Measurements from ENCODE around the gene ARHGAP12. TPM values are rescaled to one million over a fixed set of nuclear protein-coding genes. Genes with fewer than 3 reads are reported as not detected.

Gene ARHGAP12
- total and polyA plus RNA-seq, 8 donors, result 25.5 to 40.4 (median 37.3) TPM

GRCh38 chr10:31936086-31936485 lies 7.5 kb upstream of the ARHGAP12 start:
- Histone ChIP-seq H3K27ac (no peak overlapping the region), H3K4me1 (peaks cover 0 to 13% of the 10 kb centered on the region in 2 donors), H3K36me3 (no peaks in the 10 kb centered on the region), H3K9me3 (no peaks in the 10 kb centered on the region), H3K4me3 (no peak overlapping the region), H3K27me3 (no peaks in the 10 kb centered on the region)
- ATAC-seq (no peak), DNase-seq (no peak)
- TF ChIP-seq, protein P1, sequence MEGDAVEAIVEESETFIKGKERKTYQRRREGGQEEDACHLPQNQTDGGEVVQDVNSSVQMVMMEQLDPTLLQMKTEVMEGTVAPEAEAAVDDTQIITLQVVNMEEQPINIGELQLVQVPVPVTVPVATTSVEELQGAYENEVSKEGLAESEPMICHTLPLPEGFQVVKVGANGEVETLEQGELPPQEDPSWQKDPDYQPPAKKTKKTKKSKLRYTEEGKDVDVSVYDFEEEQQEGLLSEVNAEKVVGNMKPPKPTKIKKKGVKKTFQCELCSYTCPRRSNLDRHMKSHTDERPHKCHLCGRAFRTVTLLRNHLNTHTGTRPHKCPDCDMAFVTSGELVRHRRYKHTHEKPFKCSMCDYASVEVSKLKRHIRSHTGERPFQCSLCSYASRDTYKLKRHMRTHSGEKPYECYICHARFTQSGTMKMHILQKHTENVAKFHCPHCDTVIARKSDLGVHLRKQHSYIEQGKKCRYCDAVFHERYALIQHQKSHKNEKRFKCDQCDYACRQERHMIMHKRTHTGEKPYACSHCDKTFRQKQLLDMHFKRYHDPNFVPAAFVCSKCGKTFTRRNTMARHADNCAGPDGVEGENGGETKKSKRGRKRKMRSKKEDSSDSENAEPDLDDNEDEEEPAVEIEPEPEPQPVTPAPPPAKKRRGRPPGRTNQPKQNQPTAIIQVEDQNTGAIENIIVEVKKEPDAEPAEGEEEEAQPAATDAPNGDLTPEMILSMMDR (IDR thresholded peaks at IDR 0.05), result no peak
- intact Hi-C loops (cut with DNase I), result no loop called here

- TF ChIP-seq, protein P1 (IDR thresholded peaks at IDR 0.05), result no peak
- Histone ChIP-seq H3K4me3 (no peak overlapping the region), H3K9me3 (no peaks in the 10 kb centered on the region), H3K27me3 (no peaks in the 10 kb centered on the region), H3K36me3 (no peaks in the 10 kb centered on the region), H3K4me1 (peaks cover 0 to 14% of the 10 kb centered on the region in 2 donors), H3K27ac (no peak overlapping the region)
- intact Hi-C loops (cut with DNase I), result no loop called here
- ATAC-seq, result no peak
- no peak for DNase-seq
Observed at GRCh38 chr10:31935678-31936077, 7.0 kb upstream of the ARHGAP12 start.

- peaks cover 0 to 1% of the 10 kb centered on the region in 2 donors for H3K27me3 ChIP-seq
- H3K9me3 ChIP-seq, result no peaks in the 10 kb centered on the region
- H3K27ac ChIP-seq, result no peak overlapping the region
- H3K36me3 ChIP-seq, result no peaks in the 10 kb centered on the region
- peaks cover 0 to 21% of the 10 kb centered on the region in 2 donors for H3K4me1 ChIP-seq
- H3K4me3 ChIP-seq, result no peak overlapping the region
- TF ChIP-seq, protein P1 (IDR thresholded peaks at IDR 0.05), result no peak
- intact Hi-C loops (cut with DNase I), result no loop called here
- ATAC-seq (no peak), DNase-seq (no peak)
Observed at GRCh38 chr10:31932838-31933237, 4.2 kb upstream of the ARHGAP12 start.

DNA sequence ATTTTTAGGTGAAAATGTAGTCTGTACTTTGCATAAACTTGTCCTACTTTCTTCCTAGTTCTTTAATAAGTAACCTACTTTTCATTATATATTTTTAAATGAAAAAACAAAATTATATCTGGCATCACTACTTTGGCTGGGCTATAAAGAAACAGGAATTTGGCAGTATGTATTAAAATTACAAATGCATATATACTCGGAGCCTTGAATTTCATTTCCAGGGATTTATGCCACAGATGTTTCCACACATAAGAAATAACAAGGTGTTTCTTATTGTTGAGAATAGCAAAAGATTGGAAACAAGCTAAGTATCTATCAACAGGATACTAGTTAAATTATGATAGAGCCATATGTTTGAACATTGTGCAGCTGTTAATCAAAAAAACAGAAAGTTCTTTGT lies 2.2 kb upstream of the ARHGAP12 start:
- Histone ChIP-seq H3K4me1 (peaks cover 0 to 35% of the 10 kb centered on the region in 2 donors), H3K27ac (peak overlapping the region in 1 of 2 donors; percentile 96), H3K36me3 (no peaks in the 10 kb centered on the region), H3K27me3 (peaks cover 0 to 11% of the 10 kb centered on the region in 2 donors), H3K9me3 (no peaks in the 10 kb centered on the region), H3K4me3 (peak overlapping the region in 1 of 2 donors; percentile 81)
- intact Hi-C loops (cut with DNase I), result no loop called here
- TF ChIP-seq, protein P1 (IDR thresholded peaks at IDR 0.05), result no peak
- ATAC-seq, result no peak
- DNase-seq, result no peak

GRCh38 chr10:31930023-31930751 lies 1.6 kb upstream of the ARHGAP12 start:
- DNase-seq (peak in 2 of 4 donors; percentile 26 to 30), ATAC-seq (peak; percentile 1)
- peak overlapping the region; percentile 81 to 82 for H3K4me3 ChIP-seq
- H3K27ac ChIP-seq, result peak overlapping the region; percentile 96
- TF ChIP-seq, protein P1 (IDR thresholded peaks at IDR 0.05), result no peak
- peaks cover 0 to 11% of the 10 kb centered on the region in 2 donors for H3K27me3 ChIP-seq
- H3K4me1 ChIP-seq, result peaks cover 0 to 36% of the 10 kb centered on the region in 2 donors
- intact Hi-C loops (cut with DNase I), result no loop called here
- H3K36me3 ChIP-seq, result no peaks in the 10 kb centered on the region
- no peaks in the 10 kb centered on the region for H3K9me3 ChIP-seq

All from left lung (tissue), 10 donors.